HG03095 (cell line): ENCODE data around the gene TMEM131L.
"Not testable (repeated sequence)": the region's sequence is repeated elsewhere in the genome, so short reads cannot be mapped to it uniquely, and the experiment has no call there.

ENCODE experiments used
- ATAC-seq: cut with Tn5 transposase; IDR thresholded peaks from one replicate; pipeline ENCODE4 v1.9.1; 2021; ENCODE audit warnings: moderate library complexity; ENCODE audit not compliant: unreplicated experiment

TMEM131L gene

DNA sequence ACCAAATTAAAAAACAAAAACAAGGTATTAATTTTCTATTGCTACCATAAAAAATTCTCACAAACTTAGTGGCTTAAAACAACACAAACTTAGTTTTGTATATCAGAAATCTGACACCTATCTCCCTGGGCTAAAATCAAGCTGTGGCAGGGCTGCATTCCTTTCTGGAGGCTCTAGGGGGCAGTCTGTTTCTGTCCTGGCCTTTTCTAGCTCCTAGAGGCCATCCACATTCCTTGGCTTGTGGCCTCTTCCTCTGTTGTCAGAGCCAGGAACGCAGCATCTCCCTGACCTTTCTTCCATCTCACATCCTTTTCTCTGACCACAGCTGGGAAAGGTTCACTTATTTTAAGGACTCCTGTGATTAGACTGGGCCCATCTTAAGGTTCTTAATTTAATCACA lies 179.0 kb downstream of the TMEM131L start:
- no peak for ATAC-seq

DNA sequence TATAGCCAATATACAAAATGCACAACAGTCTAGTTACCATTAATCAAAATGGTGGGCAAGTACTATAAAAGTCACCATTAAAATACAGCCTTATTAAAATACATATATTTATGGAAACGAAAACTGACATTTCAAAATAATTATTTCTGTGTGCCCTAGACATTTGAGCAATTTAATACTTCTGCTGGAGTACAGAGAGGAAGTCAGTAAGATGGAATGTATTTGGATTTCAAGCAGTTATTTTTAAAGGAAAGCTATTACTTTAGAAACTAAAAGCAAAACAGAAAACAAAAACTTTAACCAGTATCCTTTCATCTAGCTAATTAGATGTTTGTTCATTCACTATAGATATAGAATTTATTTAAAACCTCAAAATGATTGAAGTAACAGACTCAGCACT lies 180.1 kb downstream of the TMEM131L start:
- no peak for ATAC-seq

DNA sequence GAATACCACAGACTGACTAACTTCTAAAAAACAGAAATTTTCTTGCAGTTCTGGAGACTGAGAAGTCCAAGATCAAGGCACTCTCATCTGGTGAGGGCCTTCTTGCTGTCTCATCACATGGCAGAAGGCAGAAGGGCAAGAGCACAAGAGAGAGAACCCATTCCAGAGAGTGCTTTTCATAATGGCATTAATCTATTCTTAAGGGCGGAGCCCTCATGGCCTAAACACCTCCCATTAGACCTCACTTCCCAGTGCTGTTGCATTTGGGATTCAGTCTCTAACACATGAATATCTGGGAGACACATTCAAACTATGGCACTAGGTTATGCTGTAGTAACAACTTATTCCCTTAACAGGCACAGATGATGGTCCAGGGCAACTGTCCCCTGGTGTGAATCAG lies 180.8 kb downstream of the TMEM131L start:
- ATAC-seq: no peak

DNA sequence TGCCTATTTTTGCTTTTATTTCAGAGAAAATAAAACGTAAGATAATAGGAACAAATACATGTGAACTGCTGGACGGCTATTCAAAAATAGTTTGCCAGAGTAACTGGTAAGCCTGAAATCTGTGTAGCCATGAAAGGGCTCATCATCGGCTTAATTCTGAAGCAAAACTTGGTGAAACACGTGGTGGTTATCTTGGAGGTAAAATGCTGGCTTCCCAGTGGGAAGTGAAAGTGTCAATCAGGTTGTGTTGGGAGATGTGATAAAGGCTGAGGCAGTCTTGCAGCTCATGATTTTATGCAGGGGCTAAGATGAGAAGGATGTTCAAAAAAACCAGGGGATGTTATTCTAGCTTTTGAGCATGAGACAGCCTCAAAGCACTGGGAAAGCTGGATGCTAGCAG lies 181.8 kb downstream of the TMEM131L start:
- ATAC-seq: no peak

DNA sequence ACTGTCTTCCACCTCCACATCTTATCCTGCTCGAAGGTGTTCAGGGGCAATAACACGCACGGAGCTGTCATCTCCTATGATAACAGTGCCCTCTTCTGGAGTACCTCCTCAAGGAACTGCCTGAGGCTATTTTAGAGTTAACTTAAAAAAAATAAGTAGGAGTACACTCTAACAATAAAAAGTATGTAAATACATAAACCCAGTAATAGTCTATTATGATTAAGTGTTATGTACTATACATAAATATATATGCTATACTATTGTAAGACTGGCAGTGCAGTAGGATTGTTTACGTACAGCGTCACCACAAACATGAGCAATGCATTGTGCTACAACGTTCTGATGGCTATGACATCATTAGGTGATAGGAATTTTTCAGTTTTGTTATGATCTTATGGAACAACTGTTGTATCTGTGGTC lies 183.4 kb downstream of the TMEM131L start:
- no peak for ATAC-seq

DNA sequence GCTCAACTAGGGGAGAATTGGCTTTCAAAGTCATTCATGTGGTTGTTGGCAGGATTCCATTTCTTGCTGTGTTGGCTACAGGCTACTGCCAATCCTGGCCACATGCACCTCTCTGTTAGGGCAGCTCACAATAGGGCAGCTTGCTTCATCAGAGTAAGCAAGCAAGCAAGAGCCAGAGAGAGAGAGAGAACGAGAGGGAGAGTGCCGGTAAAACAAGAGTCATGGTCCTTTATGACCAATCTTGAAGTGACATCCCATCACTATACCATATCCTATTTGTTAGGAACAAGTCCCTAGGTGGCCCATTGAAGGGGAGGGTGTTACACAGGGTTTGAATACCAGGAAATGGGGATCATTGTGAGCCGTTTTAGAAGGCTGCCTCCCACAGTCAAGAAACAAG lies 185.0 kb downstream of the TMEM131L start:
- ATAC-seq: no peak

DNA sequence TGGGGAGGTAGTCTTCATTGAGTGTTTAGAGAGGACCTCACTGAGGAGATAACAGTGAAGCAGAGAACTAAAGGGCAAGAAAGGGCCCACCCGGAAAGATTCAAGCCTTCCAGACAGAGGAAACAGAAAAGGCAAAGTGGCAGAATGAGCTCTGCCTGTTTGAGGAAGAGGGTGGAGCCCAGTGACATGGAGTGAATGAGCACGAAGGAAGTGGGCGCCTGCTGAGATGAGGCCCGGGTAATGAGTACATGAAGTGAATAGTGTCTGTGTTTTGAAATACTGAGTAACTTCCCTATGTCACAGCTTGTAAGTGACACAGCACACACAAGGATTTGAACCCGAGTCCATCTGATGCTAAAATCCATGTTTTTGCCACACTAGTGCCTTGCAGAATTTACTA lies 185.4 kb downstream of the TMEM131L start:
- ATAC-seq: no peak

DNA sequence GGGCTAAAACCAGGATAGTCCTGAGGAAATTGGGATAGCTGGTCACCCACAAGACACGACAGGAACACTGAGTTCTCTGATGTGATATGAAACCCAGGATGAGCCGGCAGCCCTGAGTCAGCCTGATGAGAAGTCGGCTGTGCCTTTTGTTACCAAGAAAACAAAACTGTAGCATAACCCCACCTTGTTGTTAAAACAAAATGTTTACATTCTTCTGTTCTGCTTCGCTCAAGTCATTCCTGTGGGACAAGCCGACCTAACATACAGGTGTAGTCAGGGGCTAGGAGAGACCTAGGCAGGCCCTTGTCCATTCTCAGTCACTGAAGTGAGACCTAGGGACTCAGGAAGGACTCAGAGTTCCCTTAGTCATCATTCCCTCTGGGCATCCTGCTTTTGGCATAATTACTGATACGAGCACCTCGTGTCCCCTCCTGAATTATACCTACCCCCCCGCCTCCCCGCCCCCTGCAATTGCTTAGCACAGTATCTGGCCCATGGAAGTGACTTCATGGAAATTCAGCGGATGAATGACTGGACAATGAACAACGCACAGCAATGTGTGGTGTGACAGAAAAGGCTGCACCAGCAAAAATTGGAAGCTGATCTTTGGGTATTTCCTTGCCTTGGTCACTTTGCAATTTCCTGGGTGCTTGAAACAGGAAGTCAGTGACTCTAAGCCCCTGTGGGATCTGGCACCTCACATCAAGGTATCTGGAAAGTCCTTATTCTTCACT lies 186.1 kb downstream of the TMEM131L start:
- no peak for ATAC-seq

DNA sequence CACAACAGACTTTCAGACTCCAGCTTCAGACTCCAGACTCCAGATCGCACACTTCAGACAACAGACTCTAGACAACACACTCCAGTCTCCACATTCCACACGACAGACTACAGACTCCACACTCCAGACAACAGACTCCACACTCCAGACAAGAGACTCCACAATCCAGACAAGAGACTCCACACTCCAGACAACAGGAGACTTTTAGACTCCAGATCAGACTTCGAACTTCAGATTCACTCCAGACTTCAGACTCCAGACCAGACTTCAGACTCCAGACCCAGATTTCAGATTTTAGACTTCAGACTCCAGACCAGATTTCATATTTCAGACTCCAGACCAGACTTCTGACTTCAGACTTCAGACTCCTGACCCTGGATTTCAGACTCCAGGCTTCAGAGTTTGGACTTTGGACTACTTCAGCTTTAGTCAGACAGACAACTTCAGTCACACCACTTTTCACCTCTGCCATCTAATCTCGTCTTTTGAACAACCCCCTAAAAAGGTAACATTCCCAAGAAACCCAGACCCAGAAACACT lies 188.9 kb downstream of the TMEM131L start:
- no peak for ATAC-seq

DNA sequence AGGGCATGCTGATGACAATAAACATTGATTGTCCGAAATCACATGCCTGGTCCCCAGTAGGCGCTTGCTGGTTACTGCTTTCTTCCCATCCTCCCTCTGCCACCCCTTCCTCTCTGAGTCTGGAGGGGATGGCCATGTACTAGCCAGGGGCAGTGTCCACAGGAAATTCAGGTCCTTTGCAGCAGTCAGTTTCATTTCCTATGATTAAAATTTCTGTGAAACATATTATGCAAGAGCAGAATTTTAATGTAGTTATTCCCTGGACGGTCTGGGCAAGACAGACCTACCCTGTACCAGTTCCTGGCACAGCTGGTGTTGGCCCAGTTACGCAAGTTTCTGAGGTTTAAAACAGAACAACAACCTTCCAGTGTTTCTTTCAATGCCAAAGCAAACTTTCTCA lies 189.8 kb downstream of the TMEM131L start:
- no peak for ATAC-seq

DNA sequence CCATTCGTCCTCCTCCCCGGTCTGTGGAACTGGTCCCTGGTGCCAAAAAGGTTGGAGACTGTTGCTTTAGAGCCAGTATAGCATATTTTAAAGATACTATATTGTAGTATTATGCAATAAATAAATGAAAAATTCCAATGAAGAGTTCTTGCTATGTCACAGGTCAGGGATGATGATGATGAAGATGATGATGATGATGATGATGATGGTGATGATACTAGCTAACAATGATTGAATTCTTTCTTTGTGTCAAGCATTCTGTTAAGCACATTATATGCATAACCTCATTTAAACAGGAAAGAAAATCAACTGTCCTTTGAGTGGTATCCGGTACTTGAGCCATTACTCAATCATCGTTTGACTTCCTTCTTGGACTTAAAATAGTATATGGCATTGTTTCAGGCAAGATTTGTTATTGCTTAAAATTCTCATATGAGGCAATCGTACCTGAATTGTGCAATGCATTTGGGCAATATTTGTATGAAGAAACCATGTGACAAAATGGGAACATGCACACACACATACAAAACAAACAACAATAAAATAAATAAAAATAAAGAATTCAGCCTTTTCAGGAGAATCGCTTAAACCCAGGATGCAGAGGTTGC lies 195.2 kb downstream of the TMEM131L start:
- ATAC-seq: no peak

DNA sequence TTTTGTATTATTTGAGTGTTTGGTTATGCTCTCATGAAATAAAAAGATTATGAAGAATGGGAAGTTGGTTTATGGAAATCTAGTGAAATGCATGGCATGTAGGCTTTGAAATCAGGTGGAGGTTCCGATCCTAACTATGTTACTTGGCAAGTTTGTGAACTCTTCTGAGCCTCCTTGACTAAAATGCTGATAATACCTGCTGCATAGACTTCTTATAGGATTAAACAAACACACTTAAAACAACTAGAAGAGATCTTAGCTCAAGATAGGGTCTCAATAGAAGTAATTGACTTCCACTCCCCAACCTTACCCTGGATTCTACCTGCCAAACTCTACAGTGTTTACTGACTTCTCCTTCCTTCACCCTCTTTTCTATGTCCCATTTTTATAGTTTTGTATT lies 195.7 kb downstream of the TMEM131L start:
- ATAC-seq: no peak

DNA sequence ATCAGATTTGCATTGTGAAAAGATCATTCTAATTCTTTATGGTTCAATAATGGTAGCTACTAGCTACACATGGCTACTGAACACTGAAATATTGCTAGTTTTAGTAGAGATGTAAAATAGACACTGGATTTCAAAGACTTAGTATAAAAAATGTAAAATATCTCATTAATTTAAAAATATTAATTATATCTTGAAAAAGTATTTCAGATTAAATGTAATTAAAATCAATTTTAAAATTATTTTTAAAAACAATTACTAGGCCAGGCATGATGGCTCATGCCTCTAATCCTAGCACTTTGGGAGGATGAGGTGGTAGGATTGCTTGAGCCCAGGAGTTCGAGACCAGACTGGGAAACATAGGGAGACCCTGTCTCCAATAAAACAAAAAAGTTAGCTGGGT lies 197.5 kb downstream of the TMEM131L start:
- ATAC-seq: no peak

DNA sequence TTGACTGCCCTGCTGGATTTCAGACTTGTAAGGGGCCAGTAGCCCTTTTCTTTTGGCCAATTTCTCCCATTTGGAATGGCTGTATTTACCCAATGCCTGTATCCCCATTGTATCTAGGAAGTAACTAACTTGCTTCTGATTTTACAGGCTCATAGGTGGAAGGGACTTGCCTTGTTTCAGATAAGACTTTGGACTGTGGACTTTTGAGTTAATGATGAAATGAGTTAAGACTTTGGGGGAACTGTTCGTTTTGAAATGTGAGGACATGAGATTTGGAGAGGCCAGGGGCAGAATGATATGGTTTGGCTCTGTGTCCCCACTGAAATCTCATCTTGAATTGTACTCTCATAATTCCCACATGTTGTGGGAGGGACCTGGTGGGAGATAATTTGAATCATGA lies 200.3 kb downstream of the TMEM131L start:
- not testable (repeated sequence) for ATAC-seq

DNA sequence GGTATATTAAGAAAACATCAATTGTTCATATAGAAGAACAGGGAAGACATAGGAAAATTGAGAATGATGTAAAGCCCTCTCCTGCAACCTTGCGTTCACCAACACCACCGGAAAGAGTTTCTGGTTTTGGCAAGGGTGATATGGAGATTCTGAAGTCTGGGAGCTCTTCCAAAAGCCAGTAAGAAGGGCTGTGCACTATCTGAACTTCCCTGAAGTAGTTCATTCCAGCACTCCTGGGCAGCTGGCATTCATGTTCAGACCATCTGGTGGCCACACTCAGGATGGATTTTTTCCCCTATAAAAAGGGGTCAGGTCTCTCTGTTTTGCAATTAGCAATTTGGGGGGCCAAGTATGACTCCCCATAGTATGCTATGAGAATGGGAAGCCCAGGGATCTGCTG lies 202.5 kb downstream of the TMEM131L start:
- no peak for ATAC-seq

DNA sequence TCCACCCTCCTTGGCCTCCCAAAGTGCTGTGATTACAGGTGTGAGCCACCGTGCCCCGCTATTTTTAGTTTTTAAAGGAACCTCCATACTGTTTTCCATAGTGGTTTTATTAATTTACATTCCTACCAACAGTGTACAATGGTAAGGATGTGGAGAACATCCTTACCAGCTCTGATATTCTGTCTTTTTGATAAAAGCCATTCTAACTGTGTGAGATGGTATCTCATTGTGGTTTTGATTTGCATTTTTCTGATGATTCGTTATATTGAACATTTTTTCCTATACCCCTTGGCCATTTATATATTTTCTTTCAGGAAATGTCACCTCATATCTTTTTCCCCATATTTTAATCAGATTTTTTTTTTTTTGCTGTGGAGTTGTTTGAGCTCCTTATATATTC lies 203.7 kb downstream of the TMEM131L start:
- ATAC-seq: no peak

DNA sequence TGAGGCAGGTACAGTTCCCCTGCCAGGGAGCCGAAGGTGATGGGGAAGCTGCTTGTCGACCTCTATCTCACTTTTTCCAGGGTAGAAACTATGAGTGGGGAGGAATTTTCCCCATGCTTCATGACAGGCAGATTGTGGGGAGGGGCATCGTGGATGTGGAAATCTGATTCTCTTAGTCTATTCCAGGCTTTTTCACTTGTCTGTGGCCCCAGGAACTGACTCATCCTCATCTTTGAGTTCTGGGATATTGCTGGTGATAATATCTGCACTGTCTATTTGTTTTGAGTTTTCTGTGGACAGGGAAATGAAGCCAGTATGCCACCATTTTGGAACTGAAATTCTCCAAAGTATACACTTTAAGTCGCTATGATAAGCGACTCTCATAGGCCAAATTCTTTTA lies 210.3 kb downstream of the TMEM131L start:
- ATAC-seq: no peak

DNA sequence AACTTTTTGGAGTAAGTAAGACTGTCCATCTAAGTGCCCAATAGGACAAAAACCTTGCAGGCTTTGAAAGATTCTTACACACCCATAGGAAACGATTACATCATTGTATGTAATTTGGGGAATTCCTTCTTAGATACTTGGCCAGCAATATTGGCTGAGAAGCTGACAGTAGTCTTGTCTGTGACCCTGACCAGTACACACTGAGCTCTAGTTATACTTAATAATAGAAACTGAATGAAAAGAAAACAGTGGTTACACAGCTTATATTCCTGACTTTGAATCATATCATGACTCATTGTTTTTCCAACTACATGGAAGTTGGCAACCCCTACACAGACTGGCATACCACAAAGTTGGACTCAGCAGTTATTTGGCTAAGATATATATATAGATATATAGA lies 210.8 kb downstream of the TMEM131L start:
- no peak for ATAC-seq

DNA sequence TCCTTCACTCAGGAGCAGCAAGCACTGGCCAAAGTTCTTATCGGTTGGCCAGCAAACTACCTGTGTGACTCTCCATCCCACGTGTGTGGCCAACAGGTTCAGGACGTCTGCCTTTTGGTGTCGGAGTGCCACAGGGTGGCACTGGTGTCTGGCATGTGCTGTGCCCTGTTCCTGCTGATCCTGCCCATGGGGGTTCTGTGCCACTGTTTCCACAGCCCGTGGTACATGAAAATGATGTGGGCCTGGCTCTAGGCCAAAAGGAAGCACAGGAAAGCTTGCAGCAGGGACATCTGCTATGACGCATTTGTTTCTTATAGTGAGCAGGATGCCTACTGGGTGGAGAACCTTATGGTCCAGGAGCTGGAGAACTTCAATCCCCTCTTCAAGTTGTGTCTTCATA lies 213.3 kb downstream of the TMEM131L start:
- ATAC-seq: no peak

DNA sequence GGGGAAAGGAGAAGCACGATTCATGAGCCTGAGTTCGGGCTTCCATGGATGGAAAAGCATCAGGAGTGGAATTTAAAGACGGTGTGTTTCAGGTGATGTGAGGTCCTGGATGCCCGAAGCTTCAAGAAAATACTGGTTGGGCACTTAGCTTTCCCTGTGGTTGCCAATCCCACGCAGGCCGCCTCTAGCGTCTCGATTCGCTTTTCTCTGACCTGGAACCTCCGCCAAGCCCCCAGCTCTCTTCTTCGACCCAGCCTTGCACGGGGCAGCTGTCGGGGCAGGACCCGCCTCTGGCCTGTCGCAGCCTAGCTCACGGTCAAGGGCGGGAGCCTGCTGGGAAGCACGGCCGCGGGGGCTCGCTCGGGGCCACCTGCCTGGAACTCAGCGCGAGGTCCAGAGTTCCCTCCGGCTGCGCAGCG lies 217.6 kb downstream of the TMEM131L start:
- ATAC-seq: no peak

DNA sequence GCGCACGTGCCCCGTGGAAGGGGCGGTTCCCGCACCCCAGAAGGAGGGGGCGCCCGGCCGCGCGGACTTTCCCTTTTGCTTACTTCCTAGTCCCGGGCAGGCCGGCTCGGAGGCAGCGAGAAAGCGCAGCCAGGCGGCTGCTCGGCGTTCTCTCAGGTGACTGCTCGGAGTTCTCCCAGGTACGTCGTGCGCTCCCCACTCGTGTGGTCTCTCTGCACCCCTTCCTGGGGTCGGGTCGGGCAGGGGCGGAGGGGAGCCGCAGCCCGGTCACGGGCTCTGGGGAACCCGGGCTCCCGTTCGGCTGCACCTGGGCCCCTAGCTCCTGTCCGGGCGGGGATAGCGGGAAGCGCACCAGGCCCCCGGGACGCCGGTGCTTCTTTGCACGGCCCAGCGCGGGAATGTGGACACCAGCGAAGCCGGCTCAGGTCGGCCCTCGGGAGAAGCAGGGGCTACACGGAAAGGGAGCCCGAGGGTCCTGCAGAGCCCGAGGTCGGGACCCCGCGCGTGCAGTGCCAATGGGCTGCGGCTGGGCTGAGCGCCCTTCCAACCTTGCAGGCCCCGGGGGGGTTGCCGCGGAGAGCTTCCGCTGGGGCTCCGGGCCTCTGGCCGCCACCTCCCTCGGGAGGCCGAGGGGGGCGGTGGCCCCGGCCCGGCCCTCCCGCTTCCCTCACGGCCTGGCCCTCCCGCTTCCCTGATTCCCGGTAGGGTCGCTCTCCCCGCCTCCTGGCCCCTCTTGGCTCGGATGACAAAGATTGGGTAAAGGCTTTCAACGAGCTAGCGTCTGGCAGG lies 218.2 kb downstream of the TMEM131L start, which contains the start of gene TLR2:
TSS of gene TLR2 (plus strand) at position 99 of the 789 bp plus-strand sequence. CDS start 18,628 bp downstream, outside the sequence.
- peak; percentile 90 for ATAC-seq

DNA sequence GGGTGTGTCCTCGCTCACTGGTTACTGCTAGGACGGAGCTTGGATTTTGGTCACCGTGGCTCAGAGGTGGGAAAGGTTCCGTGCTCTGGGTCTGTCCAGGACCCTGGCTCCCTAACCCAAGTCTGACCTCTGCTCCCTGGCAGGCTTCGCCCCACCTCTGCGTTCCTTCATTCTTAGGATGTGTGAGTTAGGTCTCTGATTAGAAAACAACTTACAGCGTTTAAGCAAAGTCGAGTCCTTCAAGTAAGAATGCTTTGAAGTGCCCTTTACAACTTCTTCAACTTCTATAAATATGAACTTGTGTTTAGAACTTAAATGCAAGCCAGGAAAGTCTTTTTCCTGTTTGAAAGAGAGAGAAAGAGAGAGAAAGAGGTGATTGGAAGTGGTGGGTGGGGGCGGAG lies 218.8 kb downstream of the TMEM131L start:
- no peak for ATAC-seq
